GM12878 (cell line): ENCODE results near the gene ZNF576. TPM values are rescaled to one million over a fixed set of nuclear protein-coding genes. Genes with fewer than 3 reads are reported as not detected.

ENCODE experiments used
- BACH1 ChIP-seq: fragments of 450-650 bp; IDR thresholded peaks from 2 replicates; pipeline ENCODE4 v1.6.1; 2017; ENCODE audit warnings: mild to moderate bottlenecking, borderline replicate concordance
- BHLHE40 ChIP-seq, 2 experiments: fragments of 450-650 bp in 1 of 2; IDR thresholded peaks; 2 replicates each; pipeline ENCODE4 v1.6.1; 2011 to 2017; ENCODE audit warnings: low read depth in 2 of 2, borderline replicate concordance in 1 of 2, improper control_type of control experiment in 1 of 2, low read length in 1 of 2, mild to moderate bottlenecking in 1 of 2
- CBFB ChIP-seq: IDR thresholded peaks from 2 replicates; pipeline ENCODE4 v1.6.1; 2016; ENCODE audit warnings: antibody characterized with exemption, low read depth
- CBX5 ChIP-seq: sonication (generic); IDR thresholded peaks from 2 replicates; pipeline ENCODE4 v1.6.1; 2016; ENCODE audit warnings: low read depth, moderate library complexity, mild to moderate bottlenecking, inconsistent platforms
- CHD1 ChIP-seq: IDR thresholded peaks from 2 replicates; pipeline ENCODE4 v1.6.1; 2012; ENCODE audit warnings: low read depth, low read length, improper control_type of control experiment
- CREM ChIP-seq: IDR thresholded peaks from 2 replicates; pipeline ENCODE4 v1.6.1; 2014; ENCODE audit warnings: antibody characterized with exemption, low read depth
- FOXK2 ChIP-seq: fragments of 450-650 bp; IDR thresholded peaks from 2 replicates; pipeline ENCODE4 v1.6.1; 2017; ENCODE audit warnings: mild to moderate bottlenecking, moderate library complexity
- IRF5 ChIP-seq: fragments of 450-650 bp; IDR thresholded peaks from 2 replicates; pipeline ENCODE4 v1.6.1; 2017; ENCODE audit warnings: borderline replicate concordance
- KAT2A ChIP-seq: conservative IDR thresholded peaks from 2 replicates; pipeline ENCODE4 v1.6.1; 2011; ENCODE audit warnings: low read depth, low read length; ENCODE audit not compliant: control insufficient read depth
- NRF1 ChIP-seq: conservative IDR thresholded peaks from 2 replicates; pipeline ENCODE4 v1.6.1; 2011; ENCODE audit warnings: mild to moderate bottlenecking, low read depth, low read length, improper control_type of control experiment
- PAX8 ChIP-seq: fragments of 450-650 bp; IDR thresholded peaks from 2 replicates; pipeline ENCODE4 v1.6.1; 2017; ENCODE audit warnings: mild to moderate bottlenecking, moderate library complexity
- PKNOX1 ChIP-seq: fragments of 450-650 bp; IDR thresholded peaks from 2 replicates; pipeline ENCODE4 v1.6.1; 2016; ENCODE audit warnings: mild to moderate bottlenecking
- POLR2AphosphoS5 ChIP-seq: IDR thresholded peaks from 2 replicates; pipeline ENCODE4 v1.6.1; 2011; ENCODE audit warnings: mild to moderate bottlenecking, low read length, inconsistent platforms
- RELA ChIP-seq: fragments of 450-650 bp; IDR thresholded peaks from 2 replicates; pipeline ENCODE4 v1.8.0; 2014; ENCODE audit warnings: borderline replicate concordance; ENCODE audit not compliant: partially characterized antibody
- SIX5 ChIP-seq: IDR thresholded peaks from 2 replicates; pipeline ENCODE4 v1.6.1; 2011; ENCODE audit warnings: mild to moderate bottlenecking, low read depth, low read length, moderate library complexity; ENCODE audit not compliant: severe bottlenecking
- SPI1 ChIP-seq: IDR thresholded peaks from 2 replicates; pipeline ENCODE4 v1.6.1; 2011; ENCODE audit warnings: low read depth, mild to moderate bottlenecking, low read length, moderate library complexity, borderline replicate concordance; ENCODE audit not compliant: insufficient read depth
- STAT3 ChIP-seq: IDR thresholded peaks from 2 replicates; pipeline ENCODE4 v1.6.1; 2011; ENCODE audit warnings: low read depth, low read length, improper control_type of control experiment
- SUPT20H ChIP-seq: IDR thresholded peaks from 2 replicates; pipeline ENCODE4 v1.6.1; 2011; ENCODE audit warnings: low read depth, mild to moderate bottlenecking, low read length, moderate library complexity, borderline replicate concordance; ENCODE audit not compliant: control insufficient read depth
- TAF1 ChIP-seq: IDR thresholded peaks from 2 replicates; pipeline ENCODE4 v1.6.1; 2011; ENCODE audit warnings: mild to moderate bottlenecking, low read depth, low read length, borderline replicate concordance
- TARDBP ChIP-seq: IDR thresholded peaks from 2 replicates; pipeline ENCODE4 v1.6.1; 2016; ENCODE audit warnings: borderline replicate concordance
- ZNF622 ChIP-seq: fragments of 450-650 bp; IDR thresholded peaks from 2 replicates; pipeline ENCODE4 v1.6.1; 2017; ENCODE audit warnings: mild to moderate bottlenecking, inconsistent platforms
- ZSCAN29 ChIP-seq: fragments of 450-650 bp; IDR thresholded peaks from 2 replicates; pipeline ENCODE4 v1.6.1; 2017; ENCODE audit warnings: mild to moderate bottlenecking, moderate library complexity
- polyA plus RNA-seq, 11 experiments: library from polyadenylated mRNA; depleted of rRNA in 4 of 11; unstranded in 6 of 11; stranded (reverse) in 5 of 11; fragments of >200 nt; fragmentation: Nextera tagmentation in 4 of 11; fragmentation: Illumina TruSeq in 1 of 11; extraction: Ambion mirVana in 4 of 11; extraction: Trizol in 1 of 11; gene quantifications; 1 replicate in 1 of 11; 2 replicates in 10 of 11; pipeline versions ENCODE4 v1.2.1 to v1.2.3, GENCODE V29; 2011 to 2016; ENCODE audit warnings: inconsistent platforms in 2 of 11, missing spikeins in 2 of 11, low read depth in 1 of 11
- total RNA-seq, 4 experiments: library from RNA; depleted of rRNA in 3 of 4; stranded (reverse); fragments of >200 nt in 3 of 4; fragmentation: Illumina TruSeq in 1 of 4; extraction: Trizol in 1 of 4; gene quantifications; 2 replicates each; pipeline versions ENCODE4 v1.2.1 to v1.2.3, GENCODE V29; 2013 to 2021
- TF ChIP-seq, protein P1 (sequence below): fragments of 150-350 bp; IDR thresholded peaks from 2 replicates; pipeline ENCODE4 v1.6.1; 2016; ENCODE audit warnings: low read depth, low read length
- TF ChIP-seq, protein P2 (sequence below): IDR thresholded peaks from 2 replicates; pipeline ENCODE4 v1.6.1; 2012; ENCODE audit warnings: low read depth, low read length, improper control_type of control experiment

Gene ZNF576
- total and polyA plus RNA-seq, 10 of the 15 experiments (the other 5 are each of a cell fraction or from before 2014, with no cell fraction given): 7.4 to 29.8 (median 14.3) TPM

DNA sequence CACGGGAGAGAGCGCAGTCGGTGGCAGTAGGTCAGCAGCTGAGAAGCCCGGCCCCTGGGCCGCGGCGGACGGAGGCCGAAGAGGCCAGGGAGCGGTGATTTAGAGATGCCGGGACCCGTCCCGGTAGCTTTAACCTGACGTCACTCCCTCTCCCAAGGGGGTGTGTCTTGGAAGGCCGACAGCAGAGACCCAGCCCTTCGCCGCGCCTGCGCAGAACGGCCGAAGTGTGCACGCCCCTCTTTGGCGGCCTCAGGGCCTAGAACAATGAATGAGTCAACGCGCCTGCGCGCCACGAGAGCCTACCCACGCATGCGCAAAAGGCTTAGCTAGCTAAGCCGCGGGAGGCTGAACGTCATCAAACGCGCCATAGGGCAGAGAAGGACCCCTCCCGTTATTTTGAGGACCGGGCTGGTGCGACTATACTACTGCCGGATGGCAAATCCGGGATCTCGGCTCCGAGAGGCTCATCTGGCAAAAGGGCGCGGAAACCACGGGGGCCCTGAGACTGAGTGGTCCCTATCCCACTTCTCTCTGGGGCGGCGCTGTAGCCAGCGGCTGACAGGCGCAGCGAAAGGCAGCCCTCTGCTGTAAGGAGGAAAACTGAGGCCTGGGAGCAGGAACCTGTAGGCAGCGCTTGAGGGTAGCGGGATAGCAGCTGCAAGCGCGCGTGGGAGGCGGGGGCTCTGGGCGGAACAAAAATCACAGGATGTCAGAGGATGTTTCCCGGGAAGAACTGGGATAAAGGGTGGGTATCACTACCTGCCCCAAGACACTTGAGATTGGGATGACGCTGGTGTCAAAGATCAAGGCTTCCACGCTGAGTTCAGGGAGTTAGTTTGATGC is at the start of gene ZNF576, which contains the start of gene IRGQ (continued):
- TF ChIP-seq, protein P1, sequence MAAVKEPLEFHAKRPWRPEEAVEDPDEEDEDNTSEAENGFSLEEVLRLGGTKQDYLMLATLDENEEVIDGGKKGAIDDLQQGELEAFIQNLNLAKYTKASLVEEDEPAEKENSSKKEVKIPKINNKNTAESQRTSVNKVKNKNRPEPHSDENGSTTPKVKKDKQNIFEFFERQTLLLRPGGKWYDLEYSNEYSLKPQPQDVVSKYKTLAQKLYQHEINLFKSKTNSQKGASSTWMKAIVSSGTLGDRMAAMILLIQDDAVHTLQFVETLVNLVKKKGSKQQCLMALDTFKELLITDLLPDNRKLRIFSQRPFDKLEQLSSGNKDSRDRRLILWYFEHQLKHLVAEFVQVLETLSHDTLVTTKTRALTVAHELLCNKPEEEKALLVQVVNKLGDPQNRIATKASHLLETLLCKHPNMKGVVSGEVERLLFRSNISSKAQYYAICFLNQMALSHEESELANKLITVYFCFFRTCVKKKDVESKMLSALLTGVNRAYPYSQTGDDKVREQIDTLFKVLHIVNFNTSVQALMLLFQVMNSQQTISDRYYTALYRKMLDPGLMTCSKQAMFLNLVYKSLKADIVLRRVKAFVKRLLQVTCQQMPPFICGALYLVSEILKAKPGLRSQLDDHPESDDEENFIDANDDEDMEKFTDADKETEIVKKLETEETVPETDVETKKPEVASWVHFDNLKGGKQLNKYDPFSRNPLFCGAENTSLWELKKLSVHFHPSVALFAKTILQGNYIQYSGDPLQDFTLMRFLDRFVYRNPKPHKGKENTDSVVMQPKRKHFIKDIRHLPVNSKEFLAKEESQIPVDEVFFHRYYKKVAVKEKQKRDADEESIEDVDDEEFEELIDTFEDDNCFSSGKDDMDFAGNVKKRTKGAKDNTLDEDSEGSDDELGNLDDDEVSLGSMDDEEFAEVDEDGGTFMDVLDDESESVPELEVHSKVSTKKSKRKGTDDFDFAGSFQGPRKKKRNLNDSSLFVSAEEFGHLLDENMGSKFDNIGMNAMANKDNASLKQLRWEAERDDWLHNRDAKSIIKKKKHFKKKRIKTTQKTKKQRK: no peak
- TF ChIP-seq FOXK2: peak; percentile 61
- TF ChIP-seq SIX5: peak; percentile 64
- no peak for TF ChIP-seq SUPT20H
- 0 out of 4 replicates have a peak, but pooled peaks have one; percentile 30 to 44 for TF ChIP-seq BHLHE40 (IDR thresholded peaks at IDR 0.05; ENCODE audit: borderline replicate concordance in 1 of 2, low read depth in 2 of 2, low read length in 1 of 2)
- peak; percentile 39 for TF ChIP-seq PKNOX1
- TF ChIP-seq RELA: peak; percentile 94
- TF ChIP-seq NRF1: peak; percentile 99
- TF ChIP-seq TARDBP: no peak
- peak; percentile 98 for TF ChIP-seq IRF5
- TF ChIP-seq BACH1: peak; percentile 64
- TF ChIP-seq KAT2A: no peak
- TF ChIP-seq CHD1: no peak
- no peak for TF ChIP-seq STAT3
- peak; percentile 63; the same call in 1 of the 2 replicates for TF ChIP-seq ZSCAN29
- peak; percentile 46; the same call in 1 of the 2 replicates for TF ChIP-seq POLR2AphosphoS5
- peak; percentile 79; the same call in 1 of the 2 replicates for TF ChIP-seq TAF1
- TF ChIP-seq CREM: peak; percentile 99
- TF ChIP-seq CBX5: no peak
- TF ChIP-seq, protein P2, sequence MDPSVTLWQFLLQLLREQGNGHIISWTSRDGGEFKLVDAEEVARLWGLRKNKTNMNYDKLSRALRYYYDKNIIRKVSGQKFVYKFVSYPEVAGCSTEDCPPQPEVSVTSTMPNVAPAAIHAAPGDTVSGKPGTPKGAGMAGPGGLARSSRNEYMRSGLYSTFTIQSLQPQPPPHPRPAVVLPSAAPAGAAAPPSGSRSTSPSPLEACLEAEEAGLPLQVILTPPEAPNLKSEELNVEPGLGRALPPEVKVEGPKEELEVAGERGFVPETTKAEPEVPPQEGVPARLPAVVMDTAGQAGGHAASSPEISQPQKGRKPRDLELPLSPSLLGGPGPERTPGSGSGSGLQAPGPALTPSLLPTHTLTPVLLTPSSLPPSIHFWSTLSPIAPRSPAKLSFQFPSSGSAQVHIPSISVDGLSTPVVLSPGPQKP: no peak
- TF ChIP-seq SPI1: no peak
- TF ChIP-seq CBFB: peak; percentile 91
- no peak for TF ChIP-seq ZNF622
- TF ChIP-seq PAX8: no peak
